Heart left ventricle (tissue), 13 donors: ENCODE measurements around the gene KCP.

Source experiments
- CTCF ChIP-seq, 12 donors: fragments of 200-600 bp; sonication (generic) in 4 of 12; IDR thresholded peaks; one replicate each; pipeline versions ENCODE4 v1.5.0 to v1.8.0; 2018 to 2022; ENCODE audit warnings: antibody characterized with exemption in 12 of 12, mild to moderate bottlenecking in 5 of 12
- POLR2A ChIP-seq, 2 donors: fragments of 450-650 bp; IDR thresholded peaks; one replicate each; pipeline ENCODE4 v1.6.1; 2017; ENCODE audit warnings: antibody characterized with exemption in 2 of 2, mild to moderate bottlenecking in 2 of 2, moderate library complexity in 2 of 2
- donor health status: ischemic (EF 13 %, LVEDD 7.1; RV severe dilation, severe dysfunction).
- donor health status: DM: no; HTN: yes; CAD: no.
- donor health status: DM: no; HTN: no; CAD: no.
- donor health status: ischemic (EF 25% LVEDD 6.9; RV normal size, moderate dysfunction).
- donor health status: ischemic (EF 25% LVEDD 5.7; RV mildly dilated, moderate dysfunction).
- donor health status: ischemic (EF 35%, LVEDD 5.7; RV mildly dilated, moderate dysfunction).
- donor health status: nonischemic (EF 11% LVEDD 7.7; RV severe dilation, severe dysfunction).
- donor health status: DM: yes; HTN: yes; CAD: no.
- donor health status: PGD.
- donor health status: ischemic (EF 29% LVEDD 5.4; RV normal size, mild dysfunction).
- donor health status: nonischemic (EF 23%, LVEDD 6.1; RV moderate dilation, normal function).

- TF ChIP-seq CTCF (IDR thresholded peaks at IDR 0.05) (peak in 7 of 12 donors; percentile 9 to 46 (median 32)), POLR2A (IDR thresholded peaks at IDR 0.05) (no peak)
Measured at GRCh38 chr7:128869138-128869943, 41.2 kb downstream of the KCP start.
